Measurements from ENCODE around the gene C1orf232. TPM values are rescaled to one million over a fixed set of nuclear protein-coding genes. Genes with fewer than 3 reads are reported as not detected.

Gene C1orf232
- total and polyA plus RNA-seq, 9 of the 15 experiments (the other 6 are each of a cell fraction or from before 2014, with no cell fraction given), result not detected

GRCh38 chr1:26161415-26162219 lies 7.1 kb downstream of the C1orf232 start (continued):
- TF ChIP-seq HMGN3 (IDR thresholded peaks at IDR 0.05; ENCODE audit: borderline replicate concordance, extremely low read depth, insufficient read length, low read depth, low read length) (peak; percentile 53), CCNT2 (IDR thresholded peaks at IDR 0.05; ENCODE audit: borderline replicate concordance, extremely low read depth, insufficient read length, low read depth, low read length) (peak; percentile 75), NBN (IDR thresholded peaks at IDR 0.05; ENCODE audit: low read depth) (0 out of 2 replicates have a peak, but pooled peaks have one; percentile 39), RFX1 (IDR thresholded peaks at IDR 0.05) (no peak), BRF1 (IDR thresholded peaks at IDR 0.05; ENCODE audit: borderline replicate concordance, extremely low read depth, insufficient read length) (no peak), ZNF76 (CRISPR knock-in tag; IDR thresholded peaks at IDR 0.05; ENCODE audit: borderline replicate concordance) (0 out of 2 replicates have a peak, but pooled peaks have one; percentile 61), GABPB1 (CRISPR knock-in tag; IDR thresholded peaks at IDR 0.05) (peak; percentile 79), ZNF395 (CRISPR knock-in tag; IDR thresholded peaks at IDR 0.05) (peak; percentile 96), CREM (IDR thresholded peaks at IDR 0.05; ENCODE audit: low read depth) (peak; percentile 86), ZNF398 (CRISPR knock-in tag; IDR thresholded peaks at IDR 0.05) (no peak), PREB (CRISPR knock-in tag; IDR thresholded peaks at IDR 0.05) (no peak), NELFE (IDR thresholded peaks at IDR 0.05; ENCODE audit: insufficient read depth, insufficient read length) (no peak), ZNF586 (CRISPR knock-in tag; conservative IDR thresholded peaks at IDR 0.05) (no peak), POLR3A (IDR thresholded peaks at IDR 0.05; ENCODE audit: borderline replicate concordance, extremely low read depth, insufficient read depth, insufficient read length) (no peak), SREBF2 (CRISPR knock-in tag; IDR thresholded peaks at IDR 0.05) (no peak), ZNF707 (CRISPR knock-in tag; conservative IDR thresholded peaks at IDR 0.05) (no peak; the same call in 1 of the 2 replicates), TOE1 (IDR thresholded peaks at IDR 0.05; ENCODE audit: borderline replicate concordance) (0 out of 2 replicates have a peak, but pooled peaks have one; percentile 43), TOE1 (CRISPR knock-in tag; IDR thresholded peaks at IDR 0.05; ENCODE audit: borderline replicate concordance, low read depth) (peak; percentile 97), ZNF668 (CRISPR knock-in tag; IDR thresholded peaks at IDR 0.05) (no peak), RBM17 (IDR thresholded peaks at IDR 0.05; ENCODE audit: borderline replicate concordance, low read depth, low read length) (no peak), USF1 (CRISPR knock-in tag; IDR thresholded peaks at IDR 0.05) (peak; percentile 82), MCM7 (IDR thresholded peaks at IDR 0.05) (no peak), ZNF124 (CRISPR knock-in tag; IDR thresholded peaks at IDR 0.05) (no peak)
